Left ventricle myocardium superior (tissue), 1 donor: ENCODE measurements around the gene SDR42E2. TPM values are rescaled to one million over a fixed set of nuclear protein-coding genes. Genes with fewer than 3 reads are reported as not detected.
"Not testable (repeated sequence)": the region's sequence is repeated elsewhere in the genome, so short reads cannot be mapped to it uniquely, and the experiment has no call there.

ENCODE experiments used
- ATAC-seq: fragments of 200-7000 bp; cut with Tn5 transposase; one replicate; pipeline ENCODE4 v1.9.1; 2020; ENCODE audit warnings: mild to moderate bottlenecking, moderate library complexity
- DNase-seq: peaks from one replicate; pipeline ENCODE4 v3.0.0-alpha.2; 2020
- intact Hi-C: fragments of 100-400 bp; cut with micrococcal nuclease; formaldehyde crosslinking; loops from one replicate; pipeline ENCODE4 v1.11.0; 2022
- total RNA-seq: library from RNA; stranded (reverse); fragmentation: NEBNext Ultra II Directional; extraction: Animal tissue kit (Norgen Biotek cat#: 25700); gene quantifications from one replicate; pipeline ENCODE4 v1.2.1, GENCODE V29; 2021
- donor health status: DM: no; HTN: yes; CAD: no; lungs with severe emphysema.

SDR42E2 gene
- total RNA-seq, 1 donor from 2014 or later = not detected

- DNase-seq (peak; percentile 62), ATAC-seq (no peak)
- intact Hi-C loops = loop anchor here (5.0 to 10.0 kb wide), 2 partner anchors 105 to 192 kb away; no protein-coding TSS in a partner anchor
These were observed 27.3 kb downstream of the SDR42E2 start for GRCh38 chr16:22189473-22190080.

DNA sequence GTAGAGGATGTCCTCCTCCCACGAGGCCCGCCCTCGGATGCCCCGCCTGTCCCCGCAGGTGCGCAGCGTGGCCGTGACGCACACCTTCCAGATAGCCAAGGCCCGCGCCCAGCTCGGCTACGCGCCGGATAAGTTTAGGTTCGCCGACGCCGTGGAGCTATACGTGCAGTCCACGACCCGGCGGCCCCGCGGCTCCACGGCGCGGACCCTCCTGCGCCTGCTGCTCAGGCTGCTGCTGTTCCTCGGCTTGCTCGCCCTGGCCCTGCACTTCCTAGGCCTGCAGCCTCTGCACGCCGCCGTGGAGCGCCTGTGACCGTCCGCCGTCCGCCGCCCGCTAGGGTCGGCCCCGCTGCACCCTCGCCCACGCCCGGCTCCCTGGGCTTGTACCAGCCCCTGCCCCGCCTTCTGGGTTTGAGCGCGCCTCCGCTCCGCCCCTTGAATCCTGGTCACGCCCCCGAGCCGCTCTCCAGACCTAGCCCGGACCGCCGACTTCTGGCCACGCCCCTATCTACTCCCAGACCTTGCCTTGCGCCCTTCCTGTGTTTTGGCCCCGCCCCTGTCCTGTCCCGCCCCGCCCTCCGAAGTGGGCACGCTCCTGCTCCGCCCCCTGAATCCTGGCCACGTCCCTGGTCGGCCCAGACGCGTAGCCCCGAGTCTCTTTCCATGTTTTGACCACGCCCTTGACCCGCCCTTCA is 27.9 kb downstream of the SDR42E2 start:
- intact Hi-C loops = no loop called here
- DNase-seq (no peak), ATAC-seq (peak; percentile 75)

- peak; percentile 100 for DNase-seq
- intact Hi-C loops = no loop called here
- ATAC-seq = peak; percentile 79
These were observed 28.6 kb downstream of the SDR42E2 start for GRCh38 chr16:22190776-22191531.

DNA sequence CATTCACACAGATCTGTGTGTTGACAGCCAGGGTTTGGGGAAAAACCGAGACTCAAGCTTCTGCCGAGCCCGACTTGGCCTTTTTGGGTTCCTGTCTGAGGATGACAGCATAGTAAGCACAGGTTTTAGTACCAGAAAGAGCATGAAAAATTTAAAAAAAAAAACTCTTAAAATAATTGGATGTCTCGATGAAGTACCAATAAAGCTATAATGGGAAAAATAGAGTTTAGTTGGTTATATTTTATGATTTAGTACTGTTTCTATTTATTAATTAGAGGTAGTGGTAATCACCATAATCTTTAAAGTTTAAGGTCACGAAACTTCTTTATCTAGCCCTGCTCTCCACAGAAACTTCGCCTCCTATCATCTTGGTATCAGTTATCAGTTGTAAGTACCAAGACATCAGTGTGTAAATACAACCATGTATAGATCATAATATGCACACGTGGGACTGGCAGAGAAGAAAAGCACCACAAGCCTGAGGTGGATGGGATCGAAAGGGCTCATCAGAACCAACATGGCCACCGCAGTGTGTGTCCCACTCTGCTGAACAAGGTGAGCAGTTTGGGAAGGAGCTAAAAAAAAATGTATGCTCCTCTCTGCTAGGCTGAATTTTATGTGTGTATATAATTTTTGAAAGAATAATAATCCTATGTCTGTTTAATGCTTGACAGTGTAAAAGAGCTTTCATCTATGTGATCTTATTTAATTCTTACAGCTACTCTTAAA is 29.4 kb downstream of the SDR42E2 start:
- intact Hi-C loops = no loop called here
- DNase-seq (no peak), ATAC-seq (no peak)

DNA sequence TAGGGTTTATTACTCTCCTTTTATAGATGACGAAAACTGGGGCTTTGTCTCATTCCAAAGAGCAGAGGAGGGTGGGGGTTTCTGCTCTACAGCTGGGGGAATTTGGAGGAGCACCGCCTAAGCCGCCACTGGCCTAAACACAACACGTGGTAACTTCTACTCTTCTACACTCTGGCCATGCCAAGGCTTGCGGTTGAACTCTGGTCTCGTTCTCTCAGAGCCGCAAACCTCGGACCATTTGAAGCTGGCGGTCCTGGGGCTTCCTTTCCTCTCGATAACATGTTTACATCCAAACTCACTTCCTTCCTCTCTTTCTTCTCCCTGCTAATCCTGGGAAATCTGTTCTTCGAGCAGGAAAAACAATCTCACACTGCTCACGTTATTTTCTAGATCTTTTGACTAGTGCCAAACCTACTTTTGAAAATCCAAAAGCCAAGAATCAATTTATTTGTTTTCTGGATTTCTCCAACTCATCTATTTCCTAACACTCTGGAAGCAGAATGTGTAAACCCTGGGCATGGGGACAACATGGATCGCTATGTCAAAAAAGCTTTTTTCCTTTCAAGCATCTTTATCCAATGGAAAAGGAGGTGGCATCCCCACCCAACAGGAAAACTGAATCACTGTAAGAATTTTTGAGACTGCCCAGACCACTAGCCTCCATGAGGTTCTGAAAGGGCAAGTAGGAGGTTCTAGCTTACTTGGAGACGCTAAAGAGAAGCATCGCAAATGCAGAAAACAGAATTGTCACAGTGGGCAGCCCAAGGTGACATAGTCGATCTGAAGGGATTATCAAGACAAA is 30.2 kb downstream of the SDR42E2 start:
- peak; percentile 82 for DNase-seq
- ATAC-seq = peak; percentile 16
- intact Hi-C loops = no loop called here

- ATAC-seq (no peak), DNase-seq (no peak)
- intact Hi-C loops = no loop called here
These were observed 30.7 kb downstream of the SDR42E2 start for GRCh38 chr16:22193063-22193411.

DNA sequence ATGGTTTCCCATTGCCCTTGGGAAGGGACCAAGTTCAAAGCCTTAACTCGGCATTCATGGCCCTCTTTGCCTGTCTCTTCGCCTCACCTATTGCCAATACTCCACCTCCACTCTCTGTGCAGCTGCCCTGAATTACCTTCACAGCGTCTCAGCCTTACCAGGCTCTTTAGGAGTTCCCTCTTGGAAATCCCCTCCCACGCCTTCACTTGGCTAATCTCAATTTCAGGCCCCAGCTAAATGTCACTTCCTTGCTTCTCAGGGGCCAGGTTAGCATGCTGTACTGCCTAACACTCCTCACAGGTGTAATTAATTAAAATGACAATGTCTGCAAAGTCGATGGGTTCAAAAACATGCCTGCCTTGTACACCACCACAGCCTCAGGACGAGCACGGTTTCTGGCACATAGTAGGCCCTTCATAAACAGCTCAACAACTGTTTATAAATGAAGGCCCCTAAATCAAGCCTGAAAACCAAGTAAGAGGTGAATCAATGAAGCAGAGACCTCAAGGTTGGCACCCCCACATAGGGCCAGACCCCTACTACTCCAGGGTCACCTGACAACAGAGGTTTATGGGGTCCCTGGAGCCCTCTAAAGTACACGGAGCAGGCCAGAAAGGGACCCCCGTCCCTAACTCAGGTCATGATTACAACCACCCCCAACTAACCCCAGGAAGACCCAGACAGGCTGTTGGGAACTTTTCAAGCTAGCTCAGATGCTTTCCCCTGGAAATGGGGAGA is 32.6 kb downstream of the SDR42E2 start:
- DNase-seq (no peak), ATAC-seq (no peak)
- intact Hi-C loops = loop anchor here (5.0 kb wide), 1 partner anchor 102 kb away; the partner anchor contains the start of gene POLR3E

DNA sequence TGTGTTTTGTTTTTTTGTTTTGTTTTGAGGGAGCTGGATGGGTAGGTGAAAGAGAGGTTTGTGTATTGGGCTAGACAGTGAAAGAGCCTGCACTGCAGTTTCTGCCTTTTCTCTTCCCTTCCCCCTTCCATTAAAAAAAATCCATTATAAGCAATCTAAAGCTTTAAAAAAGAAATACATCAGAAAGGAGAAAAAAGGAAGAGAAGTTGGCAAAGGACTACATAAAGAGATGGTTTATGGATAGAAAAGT is 33.1 kb downstream of the SDR42E2 start:
- ATAC-seq (no peak), DNase-seq (no peak)
- intact Hi-C loops = loop anchor here (5.0 kb wide), 1 partner anchor 102 kb away; the partner anchor contains the start of gene POLR3E

- DNase-seq (peak; percentile 91), ATAC-seq (peak; percentile 46)
- intact Hi-C loops = loop anchor here (5.0 kb wide), 1 partner anchor 101 kb away; the partner anchor contains the start of gene POLR3E
These were observed 33.6 kb downstream of the SDR42E2 start for GRCh38 chr16:22195695-22196558.

DNA sequence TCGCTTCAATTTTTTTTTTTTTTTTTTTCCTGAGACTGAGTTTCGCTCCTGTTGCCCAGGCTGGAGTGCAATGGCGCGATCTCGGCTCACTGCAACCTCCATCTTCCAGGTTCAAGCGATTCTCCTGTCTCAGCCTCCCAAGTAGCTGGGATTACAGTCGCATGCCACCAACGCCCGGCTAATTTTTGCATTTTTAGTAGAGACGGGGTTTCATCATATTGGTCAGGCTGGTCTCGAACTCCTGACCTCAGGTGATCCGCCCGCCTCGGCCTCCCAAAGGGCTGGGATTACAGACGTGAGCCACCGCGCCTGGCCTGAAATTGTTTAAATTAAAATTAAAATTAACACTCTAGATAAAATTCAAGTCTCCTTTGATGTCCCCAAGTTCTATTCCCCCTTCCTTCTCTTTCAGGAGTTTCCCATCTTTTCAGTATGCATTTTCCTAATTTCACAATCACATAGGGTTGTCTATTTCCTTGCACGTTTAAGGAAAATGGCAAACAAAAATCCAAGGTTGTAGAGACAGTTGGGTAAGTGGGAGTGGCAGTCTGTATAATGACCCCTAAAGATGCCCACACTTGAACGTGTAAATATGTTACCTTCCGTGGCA is 34.4 kb downstream of the SDR42E2 start:
- DNase-seq, ATAC-seq: not testable (repeated sequence)
- intact Hi-C loops = loop anchor here (5.0 kb wide), 1 partner anchor 101 kb away; the partner anchor contains the start of gene POLR3E

GRCh38 chr16:22198547-22199293 is 36.4 kb downstream of the SDR42E2 start:
- intact Hi-C loops = loop anchor here (5.0 kb wide), 1 partner anchor 99 kb away; the partner anchor contains the start of gene POLR3E
- no peak for DNase-seq
- no peak for ATAC-seq

DNA sequence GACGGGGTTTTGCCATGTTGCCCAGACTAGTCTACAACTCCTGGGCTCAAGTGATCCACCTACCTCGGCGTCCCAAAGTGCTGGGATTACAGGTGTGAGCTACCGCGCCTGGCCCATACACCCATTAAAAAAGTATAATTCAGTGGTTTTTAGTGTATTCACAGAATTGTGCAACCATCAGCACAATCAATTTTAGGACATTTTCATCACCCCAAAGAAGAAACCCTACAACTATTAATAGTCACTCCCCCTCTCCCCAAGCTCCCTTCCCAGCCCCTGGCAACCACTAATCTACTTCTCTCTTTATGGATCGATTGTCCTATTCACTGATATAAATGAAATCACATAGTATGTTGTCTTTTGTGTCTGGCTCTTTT is 39.9 kb downstream of the SDR42E2 start:
- intact Hi-C loops = no loop called here
- DNase-seq (no peak), ATAC-seq (no peak)

- intact Hi-C loops = no loop called here
- DNase-seq = no peak
- ATAC-seq = no peak
These were observed 40.8 kb downstream of the SDR42E2 start for GRCh38 chr16:22203091-22203490.

GRCh38 chr16:22204091-22204655 is 41.9 kb downstream of the SDR42E2 start:
- ATAC-seq (no peak), DNase-seq (no peak)
- intact Hi-C loops = no loop called here

- DNase-seq (no peak), ATAC-seq (no peak)
- intact Hi-C loops = no loop called here
These were observed 43.3 kb downstream of the SDR42E2 start for GRCh38 chr16:22205577-22206012.
